ENCODE measurements around the gene RTKN2.
A peak's percentile ranks its signal among the peaks of the same experiment; 100 is the strongest.

The RTKN2 gene

DNA sequence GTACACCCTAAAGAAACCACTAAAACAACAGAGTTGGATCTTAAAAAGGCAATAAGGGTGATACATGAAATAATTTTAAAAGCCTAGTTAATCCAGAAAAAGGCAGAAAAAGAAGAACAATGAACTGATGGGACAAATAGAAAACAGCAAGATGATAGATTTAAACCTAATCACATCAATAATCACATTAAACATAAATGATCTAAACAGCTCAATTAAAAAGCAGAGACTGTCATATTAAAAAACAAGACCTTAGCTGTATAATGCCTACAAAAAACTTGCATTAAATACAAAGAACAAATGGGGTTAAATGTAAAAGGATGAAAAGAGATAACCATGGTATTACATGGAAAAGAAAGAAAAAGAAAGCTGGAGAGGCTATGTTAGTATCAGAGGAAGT is 96.2 kb downstream of the RTKN2 start:
- TF ChIP-seq, protein P1, sequence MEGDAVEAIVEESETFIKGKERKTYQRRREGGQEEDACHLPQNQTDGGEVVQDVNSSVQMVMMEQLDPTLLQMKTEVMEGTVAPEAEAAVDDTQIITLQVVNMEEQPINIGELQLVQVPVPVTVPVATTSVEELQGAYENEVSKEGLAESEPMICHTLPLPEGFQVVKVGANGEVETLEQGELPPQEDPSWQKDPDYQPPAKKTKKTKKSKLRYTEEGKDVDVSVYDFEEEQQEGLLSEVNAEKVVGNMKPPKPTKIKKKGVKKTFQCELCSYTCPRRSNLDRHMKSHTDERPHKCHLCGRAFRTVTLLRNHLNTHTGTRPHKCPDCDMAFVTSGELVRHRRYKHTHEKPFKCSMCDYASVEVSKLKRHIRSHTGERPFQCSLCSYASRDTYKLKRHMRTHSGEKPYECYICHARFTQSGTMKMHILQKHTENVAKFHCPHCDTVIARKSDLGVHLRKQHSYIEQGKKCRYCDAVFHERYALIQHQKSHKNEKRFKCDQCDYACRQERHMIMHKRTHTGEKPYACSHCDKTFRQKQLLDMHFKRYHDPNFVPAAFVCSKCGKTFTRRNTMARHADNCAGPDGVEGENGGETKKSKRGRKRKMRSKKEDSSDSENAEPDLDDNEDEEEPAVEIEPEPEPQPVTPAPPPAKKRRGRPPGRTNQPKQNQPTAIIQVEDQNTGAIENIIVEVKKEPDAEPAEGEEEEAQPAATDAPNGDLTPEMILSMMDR (IDR thresholded peaks at IDR 0.05; ENCODE audit: low read depth, low read length): no peak
- no peak for DNase-seq (ENCODE audit: low read depth, low spot score)
- in situ Hi-C loops (cut with HindIII; ENCODE audit: low sequenced_read_pairs): no loop called here
- no peak overlapping the region for H3K4me3 ChIP-seq (ENCODE audit: low read depth, low read length)

DNA sequence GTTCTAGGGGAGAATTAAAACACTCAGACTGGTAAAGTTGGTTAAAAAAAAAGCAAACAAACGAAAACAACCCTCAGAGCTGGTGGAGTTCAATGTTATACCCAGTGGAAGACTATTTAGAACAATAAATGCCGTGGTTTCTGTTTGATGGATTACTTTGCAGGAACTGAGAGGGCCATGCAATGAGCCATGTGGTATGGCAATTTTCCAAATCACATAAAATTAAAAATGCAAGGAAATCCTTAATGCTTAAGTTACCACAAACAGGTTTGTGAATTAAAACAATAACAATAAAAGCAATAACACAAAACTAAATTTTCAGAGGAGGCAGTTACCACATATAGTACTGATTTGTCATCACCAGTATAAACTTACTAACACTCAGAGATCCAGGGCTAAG is 96.9 kb downstream of the RTKN2 start:
- TF ChIP-seq, protein P1 (IDR thresholded peaks at IDR 0.05; ENCODE audit: low read depth, low read length): no peak
- in situ Hi-C loops (cut with HindIII; ENCODE audit: low sequenced_read_pairs): no loop called here
- DNase-seq (ENCODE audit: low read depth, low spot score): peak; percentile 32
- no peak overlapping the region for H3K4me3 ChIP-seq (ENCODE audit: low read depth, low read length)

DNA sequence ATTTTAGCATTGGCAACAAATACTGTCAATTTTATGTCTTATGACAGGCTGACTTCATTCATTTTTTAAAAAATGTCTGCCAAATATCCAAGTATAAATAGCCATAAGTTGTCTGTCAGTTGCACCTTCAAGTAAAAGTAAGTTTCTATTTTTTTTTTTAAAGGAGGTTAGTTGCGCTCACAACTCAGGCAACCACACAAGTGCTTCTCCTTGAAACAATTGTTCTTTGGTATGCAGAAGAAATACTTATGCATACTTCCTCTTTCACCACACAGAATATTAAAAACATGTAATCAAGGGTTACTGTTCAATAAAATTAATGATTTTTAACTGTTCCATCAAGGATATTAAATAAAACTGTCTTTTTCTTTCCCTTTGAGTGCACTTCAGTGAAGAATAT is 97.9 kb downstream of the RTKN2 start:
- no peak overlapping the region for H3K4me3 ChIP-seq (ENCODE audit: low read depth, low read length)
- TF ChIP-seq, protein P1 (IDR thresholded peaks at IDR 0.05; ENCODE audit: low read depth, low read length): no peak
- in situ Hi-C loops (cut with HindIII; ENCODE audit: low sequenced_read_pairs): no loop called here

DNA sequence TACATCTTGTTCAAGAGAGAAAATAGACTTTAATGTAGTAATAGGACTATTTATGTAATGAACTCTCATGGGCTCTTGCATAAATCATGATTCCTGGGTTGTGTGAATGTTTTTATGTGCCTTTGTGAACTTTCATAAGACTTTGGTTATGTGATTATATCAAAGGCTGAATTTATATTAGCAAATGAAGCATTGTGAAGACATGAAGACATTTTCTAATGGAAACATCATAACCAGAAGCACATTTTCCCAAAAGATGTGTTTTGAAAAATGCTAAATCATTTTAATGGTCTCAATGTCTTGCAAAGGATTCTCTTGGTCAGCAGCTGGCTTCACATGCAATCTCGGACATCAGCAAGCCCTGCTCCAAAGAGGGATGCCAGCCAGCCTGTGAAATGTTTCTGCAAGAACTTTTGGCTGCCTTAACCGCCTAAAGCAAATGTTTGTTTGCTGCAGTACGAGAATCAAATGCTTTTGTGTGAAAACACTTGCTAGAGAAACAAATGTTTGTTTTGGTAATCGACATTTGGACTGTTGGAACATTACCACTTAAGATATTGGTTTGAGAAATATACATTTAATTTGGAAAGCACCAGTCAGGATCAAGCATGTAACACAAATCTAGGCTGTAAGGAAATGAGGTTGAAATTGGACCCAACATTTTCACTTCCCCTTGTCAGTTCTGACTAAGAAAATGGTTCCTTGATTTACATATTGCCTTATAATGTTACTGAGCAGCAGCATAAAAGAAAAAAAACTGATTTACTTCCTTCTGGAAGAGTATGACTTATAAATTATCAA is 102.1 kb downstream of the RTKN2 start:
- TF ChIP-seq, protein P1 (IDR thresholded peaks at IDR 0.05; ENCODE audit: low read depth, low read length): no peak
- DNase-seq (ENCODE audit: low read depth, low spot score): peak; percentile 28
- H3K4me3 ChIP-seq (ENCODE audit: low read depth, low read length): no peak overlapping the region
- in situ Hi-C loops (cut with HindIII; ENCODE audit: low sequenced_read_pairs): no loop called here

More for the DNA sequence above, 97.9 kb downstream of the RTKN2 start:
- no peak for DNase-seq (ENCODE audit: low read depth, low spot score)

DNA sequence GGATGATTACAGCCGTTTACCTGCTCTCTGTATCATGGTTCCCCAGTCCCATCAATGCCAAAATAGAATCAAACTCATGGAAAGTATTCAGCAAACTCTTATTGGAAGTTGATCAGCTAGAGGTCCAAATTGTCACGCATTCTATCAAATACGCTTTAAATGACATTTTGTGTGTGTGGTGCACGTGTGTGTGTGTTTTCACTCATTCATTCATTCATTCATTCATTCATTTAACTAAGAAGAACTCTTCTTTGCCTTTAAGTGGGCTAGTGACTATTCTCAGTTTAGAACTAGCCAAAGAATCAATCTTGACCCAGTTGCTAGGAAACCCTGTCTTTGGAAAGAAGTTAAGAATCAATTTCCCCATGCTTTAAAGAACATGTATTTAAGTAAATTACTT is 102.8 kb downstream of the RTKN2 start:
- in situ Hi-C loops (cut with HindIII; ENCODE audit: low sequenced_read_pairs): no loop called here
- TF ChIP-seq, protein P1 (IDR thresholded peaks at IDR 0.05; ENCODE audit: low read depth, low read length): no peak
- H3K4me3 ChIP-seq (ENCODE audit: low read depth, low read length): no peak overlapping the region
- no peak for DNase-seq (ENCODE audit: low read depth, low spot score)

DNA sequence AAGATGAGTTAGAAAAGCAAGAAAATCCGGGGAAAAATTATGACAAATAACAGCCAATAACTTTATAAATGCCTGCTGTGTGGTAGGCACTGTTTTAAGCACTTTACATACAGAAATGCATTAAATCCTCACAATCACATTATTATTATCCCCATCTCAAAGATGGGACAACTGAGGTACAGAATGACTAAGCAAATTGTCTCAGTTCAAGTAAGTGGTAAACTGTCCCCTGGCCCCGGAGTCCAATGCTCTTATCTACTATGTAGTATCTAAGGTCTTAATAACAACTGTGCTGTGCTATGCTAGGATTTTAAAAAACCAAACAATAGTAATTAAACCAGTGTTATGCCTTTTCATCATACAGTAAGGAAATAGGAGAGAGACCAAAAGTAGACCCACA is 105.6 kb downstream of the RTKN2 start:
- TF ChIP-seq, protein P1 (IDR thresholded peaks at IDR 0.05; ENCODE audit: low read depth, low read length): no peak
- in situ Hi-C loops (cut with HindIII; ENCODE audit: low sequenced_read_pairs): no loop called here
- DNase-seq (ENCODE audit: low read depth, low spot score): no peak
- no peak overlapping the region for H3K4me3 ChIP-seq (ENCODE audit: low read depth, low read length)
